Endothelial cell of umbilical vein (primary cell): ENCODE measurements around the gene PRICKLE3. TPM values are rescaled to one million over a fixed set of nuclear protein-coding genes. Genes with fewer than 3 reads are reported as not detected.

Experiments
- BruUV-seq: library from RNA; stranded (reverse); fragments of 400-500 nt; replicated peaks from 2 replicates; lab custom pipeline; 2021; lab: Mats Ljungman, UMichigan
- CTCF ChIA-PET: fragments of 300-600, 350-600 bp; sonication (Branson Sonifier 250); formaldehyde crosslinking; loops from one replicate; lab custom pipeline; 2021; ENCODE audit warnings: antibody characterized with exemption, inconsistent platforms; lab: Charles Lee
- POLR2A ChIA-PET: fragments of 300-600, 350-600 bp; sonication (Branson Sonifier 250); formaldehyde crosslinking; loops from one replicate; lab custom pipeline; 2021; ENCODE audit warnings: antibody characterized with exemption, inconsistent platforms; lab: Charles Lee
- DNase-seq: peaks from one replicate; pipeline ENCODE4 v3.0.0-alpha.2; 2011; ENCODE audit warnings: low read depth, low spot score
- FAIRE-seq: peaks from 2 replicates; lab custom pipeline; 2011; peaks lifted over from hg19 to GRCh38; lab: Jason Lieb, UNC
- H2AFZ ChIP-seq: 2 replicates; pipeline ENCODE4 v1.6.0; 2012; ENCODE audit warnings: low read depth, low read length, control low read depth, inconsistent platforms
- H3K27ac ChIP-seq: 2 replicates; pipeline ENCODE4 v1.5.1; 2011; ENCODE audit warnings: low read depth, mild to moderate bottlenecking, control low read depth, low read length, moderate library complexity; ENCODE audit not compliant: insufficient read depth
- H3K27me3 ChIP-seq, 2 experiments: 2 replicates each; pipeline versions ENCODE4 v1.6.0 to v1.6.1; 2011; ENCODE audit warnings: low read length in 2 of 2, mixed read lengths in 1 of 2; ENCODE audit not compliant: control insufficient read depth in 2 of 2, insufficient read depth in 2 of 2
- H3K36me3 ChIP-seq, 2 experiments: 2 replicates in 1 of 2; 3 replicates in 1 of 2; pipeline ENCODE4 v1.5.1; 2011; ENCODE audit warnings: low read length in 2 of 2, mild to moderate bottlenecking in 1 of 2, moderate library complexity in 1 of 2; ENCODE audit not compliant: control insufficient read depth in 2 of 2, insufficient read depth in 2 of 2; ENCODE audit errors: extremely low read depth in 1 of 2
- H3K4me1 ChIP-seq: 3 replicates; pipeline ENCODE4 v1.5.1; 2011; ENCODE audit warnings: mild to moderate bottlenecking, low read length; ENCODE audit not compliant: control insufficient read depth, insufficient read depth; ENCODE audit errors: extremely low read depth
- H3K4me2 ChIP-seq: 2 replicates; pipeline ENCODE4 v1.6.1; 2011; ENCODE audit warnings: low read length, control low read depth, mixed read lengths; ENCODE audit not compliant: insufficient read depth
- H3K4me3 ChIP-seq, 3 experiments: fragments of 200-600 bp in 1 of 3; sonication (generic), shearing (Covaris generic) in 1 of 3; replicated peaks in 1 of 3; 2 replicates each; pipeline ENCODE4 v1.5.1; 2011 to 2016; ENCODE audit warnings: control low read depth in 3 of 3, low read length in 3 of 3, mild to moderate bottlenecking in 2 of 3, inconsistent platforms in 1 of 3, low read depth in 1 of 3, moderate library complexity in 1 of 3; ENCODE audit not compliant: insufficient read depth in 1 of 3
- H3K79me2 ChIP-seq: 2 replicates; pipeline ENCODE4 v1.6.0; 2012; ENCODE audit warnings: low read length, inconsistent platforms; ENCODE audit not compliant: control insufficient read depth, insufficient read depth
- H3K9ac ChIP-seq: replicated peaks from 2 replicates; pipeline ENCODE3; 2011; ENCODE audit warnings: low read length, control low read depth; ENCODE audit not compliant: insufficient read depth; ENCODE audit errors: extremely low read depth
- H3K9me1 ChIP-seq: replicated peaks from 3 replicates; pipeline ENCODE4 v1.6.0; 2011; ENCODE audit warnings: mild to moderate bottlenecking, low read length; ENCODE audit not compliant: control insufficient read depth, insufficient read depth; ENCODE audit errors: extremely low read depth
- H3K9me3 ChIP-seq: replicated peaks from 2 replicates; pipeline ENCODE4 v1.5.1; 2012; ENCODE audit warnings: low read length, inconsistent platforms; ENCODE audit not compliant: control insufficient read depth, insufficient read depth
- H4K20me1 ChIP-seq: replicated peaks from 2 replicates; pipeline ENCODE3; 2011; ENCODE audit warnings: mild to moderate bottlenecking, low read length; ENCODE audit not compliant: control insufficient read depth, insufficient read depth; ENCODE audit errors: extremely low read depth
- EZH2 ChIP-seq: IDR thresholded peaks from 2 replicates; pipeline ENCODE4 v1.6.1; 2012; ENCODE audit warnings: borderline replicate concordance, low read depth, mild to moderate bottlenecking, moderate library complexity, low read length, inconsistent platforms; ENCODE audit not compliant: severe bottlenecking
- FOS ChIP-seq: IDR thresholded peaks from 2 replicates; pipeline ENCODE4 v1.6.1; 2011; ENCODE audit warnings: mild to moderate bottlenecking, low read length, moderate library complexity, borderline replicate concordance; ENCODE audit not compliant: insufficient read depth
- GATA2 ChIP-seq: IDR thresholded peaks from 2 replicates; pipeline ENCODE4 v1.7.0; 2011; ENCODE audit warnings: low read depth, mild to moderate bottlenecking, moderate library complexity, mixed read lengths, low read length; ENCODE audit not compliant: insufficient read length, insufficient read depth
- JUN ChIP-seq: IDR thresholded peaks from 2 replicates; pipeline ENCODE4 v1.6.1; 2011; ENCODE audit warnings: borderline replicate concordance, low read depth; ENCODE audit not compliant: insufficient read length, insufficient read depth
- MYC ChIP-seq: IDR thresholded peaks from one replicate; pipeline ENCODE4 v1.6.1; 2011; ENCODE audit warnings: mild to moderate bottlenecking, low read depth, low read length
- POLR2A ChIP-seq: IDR thresholded peaks from 2 replicates; pipeline ENCODE4 v1.6.1; 2012; ENCODE audit warnings: low read depth, mild to moderate bottlenecking, control low read depth, low read length
- POLR2AphosphoS5 ChIP-seq: IDR thresholded peaks from 2 replicates; pipeline ENCODE4 v1.6.1; 2012; ENCODE audit warnings: low read depth, mild to moderate bottlenecking, control low read depth, low read length, moderate library complexity; ENCODE audit not compliant: insufficient read depth
- dilution Hi-C: fragments of 300-500 bp; cut with MboI; formaldehyde crosslinking; loops from one replicate; pipeline ENCODE4 v1.15.0; 2019; ENCODE audit warnings: low sequenced_read_pairs; ENCODE audit not compliant: extremely low pct_ligation_motif_present
- intact Hi-C: fragments of 100-400 bp; cut with micrococcal nuclease; formaldehyde crosslinking; loops from one replicate; pipeline ENCODE4 v1.10.0; 2022
- polyA plus RNA-seq, 4 experiments: library from polyadenylated mRNA; depleted of rRNA in 3 of 4; stranded (reverse) in 3 of 4; unstranded in 1 of 4; fragments of >200 nt; gene quantifications; 2 replicates each; pipeline versions ENCODE4 v1.2.1 to v1.2.3, GENCODE V29; 2011 to 2012; ENCODE audit warnings: missing spikeins in 1 of 4
- total RNA-seq: library from RNA; stranded (reverse); gene quantifications from 2 replicates; pipeline ENCODE4 v1.2.3, GENCODE V29; 2021
- TF ChIP-seq, protein P1 (sequence below), 2 donors: IDR thresholded peaks; 1 replicate in 1 of 2; 2 replicates in 1 of 2; pipeline ENCODE4 v1.5.1; 2011; ENCODE audit warnings: low read length in 2 of 2, mild to moderate bottlenecking in 2 of 2, moderate library complexity in 2 of 2, control low read depth in 1 of 2, inconsistent platforms in 1 of 2, low read depth in 1 of 2; ENCODE audit not compliant: insufficient read depth in 1 of 2; ENCODE audit errors: extremely low read depth in 1 of 2
- TF ChIP-seq, protein P2 (sequence below): IDR thresholded peaks from 2 replicates; pipeline ENCODE4 v1.6.1; 2011; ENCODE audit not compliant: insufficient read depth, insufficient read length

PRICKLE3 gene
- total and polyA plus RNA-seq, 2 donors (not counting 3 experiments of a cell fraction or from before 2014, with no cell fraction given), result 6.8 to 15.0 TPM

DNA sequence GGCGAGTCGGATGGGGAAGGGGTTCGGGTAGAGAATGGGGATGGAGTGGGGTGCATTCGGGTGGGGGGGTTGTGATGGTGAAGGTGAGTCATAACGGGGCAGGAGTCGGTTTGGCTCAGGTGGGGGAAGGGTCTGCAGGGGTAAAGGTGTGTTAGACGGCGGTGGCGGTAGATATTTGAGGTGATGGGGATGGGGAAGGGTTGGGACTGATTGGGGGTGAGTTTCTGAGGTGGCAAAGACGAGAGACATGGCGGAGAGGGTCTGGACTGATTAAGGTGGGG lies 13.1 kb upstream of the PRICKLE3 start:
- no peaks in the 10 kb centered on the region for H3K36me3 ChIP-seq
- H2AFZ ChIP-seq, result no peak overlapping the region
- TF ChIP-seq JUN, result no peak
- no peak for TF ChIP-seq POLR2AphosphoS5
- TF ChIP-seq FOS, result no peak
- TF ChIP-seq POLR2A, result no peak
- TF ChIP-seq GATA2, result no peak
- no peak for TF ChIP-seq MYC
- TF ChIP-seq, protein P1, sequence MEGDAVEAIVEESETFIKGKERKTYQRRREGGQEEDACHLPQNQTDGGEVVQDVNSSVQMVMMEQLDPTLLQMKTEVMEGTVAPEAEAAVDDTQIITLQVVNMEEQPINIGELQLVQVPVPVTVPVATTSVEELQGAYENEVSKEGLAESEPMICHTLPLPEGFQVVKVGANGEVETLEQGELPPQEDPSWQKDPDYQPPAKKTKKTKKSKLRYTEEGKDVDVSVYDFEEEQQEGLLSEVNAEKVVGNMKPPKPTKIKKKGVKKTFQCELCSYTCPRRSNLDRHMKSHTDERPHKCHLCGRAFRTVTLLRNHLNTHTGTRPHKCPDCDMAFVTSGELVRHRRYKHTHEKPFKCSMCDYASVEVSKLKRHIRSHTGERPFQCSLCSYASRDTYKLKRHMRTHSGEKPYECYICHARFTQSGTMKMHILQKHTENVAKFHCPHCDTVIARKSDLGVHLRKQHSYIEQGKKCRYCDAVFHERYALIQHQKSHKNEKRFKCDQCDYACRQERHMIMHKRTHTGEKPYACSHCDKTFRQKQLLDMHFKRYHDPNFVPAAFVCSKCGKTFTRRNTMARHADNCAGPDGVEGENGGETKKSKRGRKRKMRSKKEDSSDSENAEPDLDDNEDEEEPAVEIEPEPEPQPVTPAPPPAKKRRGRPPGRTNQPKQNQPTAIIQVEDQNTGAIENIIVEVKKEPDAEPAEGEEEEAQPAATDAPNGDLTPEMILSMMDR (IDR thresholded peaks at IDR 0.05; ENCODE audit: extremely low read depth in 1 of 2, insufficient read depth in 1 of 2, low read depth in 1 of 2, low read length in 2 of 2), result no peak
- TF ChIP-seq, protein P2, sequence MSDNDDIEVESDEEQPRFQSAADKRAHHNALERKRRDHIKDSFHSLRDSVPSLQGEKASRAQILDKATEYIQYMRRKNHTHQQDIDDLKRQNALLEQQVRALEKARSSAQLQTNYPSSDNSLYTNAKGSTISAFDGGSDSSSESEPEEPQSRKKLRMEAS, result no peak
- no peak for TF ChIP-seq EZH2
- CTCF ChIA-PET, result no interaction called here
- DNase-seq, result no peak
- no peak overlapping the region for H3K9ac ChIP-seq
- peaks cover 3% of the 10 kb centered on the region for H3K4me1 ChIP-seq
- no peak overlapping the region for H3K27ac ChIP-seq
- H3K4me3 ChIP-seq, result no peak overlapping the region
- H3K79me2 ChIP-seq, result no peaks in the 10 kb centered on the region
- H3K4me2 ChIP-seq, result no peak overlapping the region
- H3K9me1 ChIP-seq, result no peaks in the 10 kb centered on the region
- H3K9me3 ChIP-seq, result no peaks in the 10 kb centered on the region
- H4K20me1 ChIP-seq, result no peaks in the 10 kb centered on the region
- H3K27me3 ChIP-seq, result peaks cover 0 to 2% of the 10 kb centered on the region in 2 experiments
- no TSS peak for BruUV-seq
- dilution Hi-C loops (no loop called here), intact Hi-C loops (no loop called here)
- FAIRE-seq, result no peak
- POLR2A ChIA-PET, result no interaction called here
